ENCODE measurements around the gene BARHL2.

The BARHL2 gene

GRCh38 chr1:90746857-90747256, 29.8 kb upstream of the BARHL2 start:
- no peak overlapping the region for H3K27ac ChIP-seq
- TF ChIP-seq, protein P1, sequence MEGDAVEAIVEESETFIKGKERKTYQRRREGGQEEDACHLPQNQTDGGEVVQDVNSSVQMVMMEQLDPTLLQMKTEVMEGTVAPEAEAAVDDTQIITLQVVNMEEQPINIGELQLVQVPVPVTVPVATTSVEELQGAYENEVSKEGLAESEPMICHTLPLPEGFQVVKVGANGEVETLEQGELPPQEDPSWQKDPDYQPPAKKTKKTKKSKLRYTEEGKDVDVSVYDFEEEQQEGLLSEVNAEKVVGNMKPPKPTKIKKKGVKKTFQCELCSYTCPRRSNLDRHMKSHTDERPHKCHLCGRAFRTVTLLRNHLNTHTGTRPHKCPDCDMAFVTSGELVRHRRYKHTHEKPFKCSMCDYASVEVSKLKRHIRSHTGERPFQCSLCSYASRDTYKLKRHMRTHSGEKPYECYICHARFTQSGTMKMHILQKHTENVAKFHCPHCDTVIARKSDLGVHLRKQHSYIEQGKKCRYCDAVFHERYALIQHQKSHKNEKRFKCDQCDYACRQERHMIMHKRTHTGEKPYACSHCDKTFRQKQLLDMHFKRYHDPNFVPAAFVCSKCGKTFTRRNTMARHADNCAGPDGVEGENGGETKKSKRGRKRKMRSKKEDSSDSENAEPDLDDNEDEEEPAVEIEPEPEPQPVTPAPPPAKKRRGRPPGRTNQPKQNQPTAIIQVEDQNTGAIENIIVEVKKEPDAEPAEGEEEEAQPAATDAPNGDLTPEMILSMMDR (conservative IDR thresholded peaks at IDR 0.05): no peak

DNA sequence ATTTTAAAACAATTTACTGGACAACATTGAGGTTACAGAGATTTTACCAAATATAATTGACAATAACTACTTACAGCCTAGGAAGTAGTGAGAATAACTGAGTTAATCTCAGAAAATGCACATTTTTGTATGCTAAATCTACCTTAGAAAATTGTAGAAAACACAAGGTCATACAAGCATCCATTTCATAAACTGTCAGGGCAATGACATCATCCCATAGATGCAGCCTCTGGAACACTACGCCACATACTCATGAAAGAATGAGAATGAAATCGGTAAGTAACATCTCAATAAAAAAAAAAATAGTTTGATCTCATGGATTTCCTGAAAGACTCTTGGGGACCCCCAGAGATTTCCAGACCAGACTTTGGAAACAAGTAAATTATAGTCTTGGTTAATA, 28.9 kb upstream of the BARHL2 start:
- TF ChIP-seq, protein P1 (conservative IDR thresholded peaks at IDR 0.05): no peak
- H3K27ac ChIP-seq: no peak overlapping the region

- TF ChIP-seq, protein P1 (conservative IDR thresholded peaks at IDR 0.05): no peak
- H3K27ac ChIP-seq: peak overlapping the region; percentile 84; the same call in 1 of the 2 replicates
Observed at GRCh38 chr1:90732136-90732535, 15.0 kb upstream of the BARHL2 start.

- TF ChIP-seq, protein P1 (conservative IDR thresholded peaks at IDR 0.05): no peak
- peak overlapping the region; percentile 84 for H3K27ac ChIP-seq
Observed at GRCh38 chr1:90731382-90732050, 14.4 kb upstream of the BARHL2 start.

DNA sequence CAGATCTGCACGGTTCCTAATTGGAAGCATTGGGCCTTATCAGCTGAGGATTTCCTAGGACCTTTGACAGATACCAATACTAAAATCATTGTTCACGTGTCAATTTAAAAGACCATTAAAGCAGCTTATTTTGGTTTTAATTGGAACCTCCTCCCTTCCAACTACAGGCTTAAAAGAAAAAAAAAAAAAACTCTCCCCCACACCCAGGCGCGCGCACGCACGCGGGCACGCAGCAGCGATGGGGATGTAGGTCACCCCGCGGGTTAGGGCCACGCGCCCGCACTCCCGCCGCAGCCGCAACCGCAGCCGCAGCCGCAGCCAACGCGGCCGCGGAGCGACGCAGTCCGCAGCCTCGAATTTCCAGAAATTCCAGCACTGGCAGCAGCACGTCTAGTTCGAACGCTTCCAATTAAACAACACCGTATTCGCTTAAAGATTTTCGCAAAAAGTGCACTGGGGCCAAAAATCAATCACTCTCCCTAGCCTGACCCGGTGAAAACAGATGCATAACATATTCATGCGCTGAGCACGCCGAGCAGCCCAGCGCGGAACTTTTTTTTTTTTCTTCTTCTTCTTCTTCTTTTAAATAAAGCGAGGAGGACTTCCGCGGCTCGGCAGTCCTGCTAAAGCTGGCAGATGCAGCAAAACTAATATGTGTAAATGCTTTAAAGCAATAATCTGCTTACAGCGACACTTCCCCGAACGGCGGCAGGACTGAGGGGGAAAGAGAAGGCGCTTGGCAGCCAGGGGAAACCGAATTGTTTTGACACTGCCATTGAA, 13.3 kb upstream of the BARHL2 start:
- peak overlapping the region; percentile 84 for H3K27ac ChIP-seq
- TF ChIP-seq, protein P1 (conservative IDR thresholded peaks at IDR 0.05): 0 out of 2 replicates have a peak, but pooled peaks have one; percentile 8

GRCh38 chr1:90729504-90730242, 12.6 kb upstream of the BARHL2 start:
- TF ChIP-seq, protein P1 (conservative IDR thresholded peaks at IDR 0.05): no peak
- peak overlapping the region; percentile 84 for H3K27ac ChIP-seq
